Stomach (tissue), 4 donors: ENCODE data around the gene HAO2.

Source experiments
- POLR2A ChIP-seq, 4 donors: fragments of 450-650 bp; IDR thresholded peaks; one replicate each; pipeline ENCODE4 v1.6.1; 2016; ENCODE audit warnings: antibody characterized with exemption in 4 of 4, control low read depth in 2 of 4, mild to moderate bottlenecking in 1 of 4, moderate library complexity in 1 of 4
- TF ChIP-seq, protein P1 (sequence below), 7 experiments: fragments of 450-650 bp in 4 of 7; fragments of 200-600 bp in 3 of 7; sonication (generic) in 3 of 7; IDR thresholded peaks; one replicate each; pipeline ENCODE4 v1.5.1; 2016 to 2019; ENCODE audit warnings: antibody characterized with exemption in 7 of 7, control low read depth in 2 of 7, mild to moderate bottlenecking in 1 of 7

DNA sequence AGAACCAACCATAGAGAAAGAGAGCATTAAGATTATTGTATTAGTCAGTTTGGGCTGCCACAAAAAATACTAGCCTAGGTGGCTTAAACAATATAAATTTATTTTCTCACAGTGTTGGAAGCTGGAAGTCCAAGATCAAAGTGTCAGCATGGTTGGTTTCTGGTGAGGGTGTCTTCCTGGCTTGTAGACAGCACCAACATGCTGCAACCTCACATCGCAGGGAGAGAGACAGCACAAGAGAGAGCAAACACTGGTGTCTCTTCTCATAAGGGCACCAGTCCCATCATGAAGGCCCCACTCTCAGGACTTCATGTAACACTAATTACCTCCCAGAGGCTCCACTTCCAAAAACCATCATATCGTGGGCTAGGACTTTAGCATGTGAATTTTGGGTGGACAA, 30.6 kb upstream of the HAO2 start:
- no peak for TF ChIP-seq POLR2A (IDR thresholded peaks at IDR 0.05)
- TF ChIP-seq, protein P1, sequence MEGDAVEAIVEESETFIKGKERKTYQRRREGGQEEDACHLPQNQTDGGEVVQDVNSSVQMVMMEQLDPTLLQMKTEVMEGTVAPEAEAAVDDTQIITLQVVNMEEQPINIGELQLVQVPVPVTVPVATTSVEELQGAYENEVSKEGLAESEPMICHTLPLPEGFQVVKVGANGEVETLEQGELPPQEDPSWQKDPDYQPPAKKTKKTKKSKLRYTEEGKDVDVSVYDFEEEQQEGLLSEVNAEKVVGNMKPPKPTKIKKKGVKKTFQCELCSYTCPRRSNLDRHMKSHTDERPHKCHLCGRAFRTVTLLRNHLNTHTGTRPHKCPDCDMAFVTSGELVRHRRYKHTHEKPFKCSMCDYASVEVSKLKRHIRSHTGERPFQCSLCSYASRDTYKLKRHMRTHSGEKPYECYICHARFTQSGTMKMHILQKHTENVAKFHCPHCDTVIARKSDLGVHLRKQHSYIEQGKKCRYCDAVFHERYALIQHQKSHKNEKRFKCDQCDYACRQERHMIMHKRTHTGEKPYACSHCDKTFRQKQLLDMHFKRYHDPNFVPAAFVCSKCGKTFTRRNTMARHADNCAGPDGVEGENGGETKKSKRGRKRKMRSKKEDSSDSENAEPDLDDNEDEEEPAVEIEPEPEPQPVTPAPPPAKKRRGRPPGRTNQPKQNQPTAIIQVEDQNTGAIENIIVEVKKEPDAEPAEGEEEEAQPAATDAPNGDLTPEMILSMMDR (IDR thresholded peaks at IDR 0.05) = no peak
